ENCODE data around the gene OASL. TPM values are rescaled to one million over a fixed set of nuclear protein-coding genes. Genes with fewer than 3 reads are reported as not detected.

Gene OASL
- total RNA-seq, 1 experiment from 2014 or later: not detected

DNA sequence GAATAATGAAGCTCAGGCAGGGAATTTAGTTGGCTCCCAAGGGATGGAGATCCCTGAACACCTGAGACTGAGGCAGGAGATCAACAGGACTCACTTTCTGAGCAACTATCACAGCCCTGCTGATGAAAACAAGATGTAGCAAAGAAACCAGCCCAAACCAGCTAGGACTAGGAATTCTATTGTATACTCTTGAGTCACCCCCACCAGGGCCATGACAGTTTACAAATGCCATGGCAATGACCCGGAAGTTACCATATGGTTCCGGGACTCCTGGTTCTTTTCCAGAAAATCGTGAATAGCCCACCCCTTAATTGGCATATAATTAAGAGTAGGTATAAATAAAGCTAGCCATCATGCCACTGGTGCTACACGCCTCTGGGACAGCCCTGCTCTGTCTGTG lies 46.0 kb upstream of the OASL start:
- Histone ChIP-seq H2BK5ac (ENCODE audit: insufficient read length, low read length) (no peak overlapping the region), H4K20me1 (ENCODE audit: control insufficient read depth, insufficient read depth, insufficient read length) (no peaks in the 10 kb centered on the region), H3K23me2 (ENCODE audit: insufficient read length, low read depth, low read length, poor library complexity, severe bottlenecking) (no peaks in the 10 kb centered on the region), H3T11ph (ENCODE audit: low read length) (no peak overlapping the region), H3K4ac (ENCODE audit: low read depth, low read length) (no peak overlapping the region), H2BK15ac (ENCODE audit: low read depth, low read length) (no peak overlapping the region), H3K4me2 (ENCODE audit: insufficient read depth, insufficient read length, low read length) (no peak overlapping the region), H3K23ac (ENCODE audit: insufficient read length, low read depth, low read length) (no peak overlapping the region), H3K56ac (ENCODE audit: insufficient read length, low read depth, low read length) (no peak overlapping the region), H2BK12ac (ENCODE audit: insufficient read length, low read depth, low read length) (no peak overlapping the region), H3K79me2 (ENCODE audit: insufficient read depth, low read length) (no peaks in the 10 kb centered on the region), H2BK120ac (ENCODE audit: low read depth, low read length, poor library complexity, severe bottlenecking) (no peak overlapping the region), H3K79me1 (ENCODE audit: insufficient read depth, low read depth, low read length, poor library complexity, severe bottlenecking) (no peaks in the 10 kb centered on the region), H3K9ac (ENCODE audit: extremely low read depth, insufficient read length, low read length) (no peak overlapping the region), H3K4me1 (ENCODE audit: insufficient read depth, low read length) (no peaks in the 10 kb centered on the region), H3K27ac (ENCODE audit: insufficient read length, low read depth, low read length) (no peak overlapping the region), H2AK5ac (ENCODE audit: insufficient read length, low read length) (no peak overlapping the region), H4K91ac (ENCODE audit: insufficient read length, low read depth, low read length) (no peak overlapping the region), H4K8ac (replicated peaks; ENCODE audit: insufficient read length, low read depth, low read length) (no peak overlapping the region), H2AFZ (ENCODE audit: low read length) (no peak overlapping the region), H2BK20ac (ENCODE audit: low read depth, low read length, poor library complexity, severe bottlenecking) (no peak overlapping the region), H3K14ac (ENCODE audit: insufficient read depth, low read length) (no peak overlapping the region), H3K27me3 (ENCODE audit: insufficient read depth, low read length) (no peaks in the 10 kb centered on the region), H4K5ac (ENCODE audit: insufficient read length, low read depth, low read length) (no peak overlapping the region), H3K9me3 (ENCODE audit: control insufficient read depth, low read depth, low read length) (no peaks in the 10 kb centered on the region), H3K18ac (ENCODE audit: insufficient read length, low read depth, low read length) (no peak overlapping the region)
- DNase-seq: no peak
- Mint-ChIP-seq H3K27ac (no peak overlapping the region), H3K9me3 (no peaks in the 10 kb centered on the region), H3K27me3 (ENCODE audit: low read depth) (peaks cover 9% of the 10 kb centered on the region), H3K4me3 (no peak overlapping the region), H3K36me3 (ENCODE audit: insufficient read depth in 1 of 3, low read depth in 3 of 3) (no peaks in the 10 kb centered on the region), H3K4me1 (peaks cover 5 to 9% of the 10 kb centered on the region in 2 experiments; a peak in 3 of 4 replicates)
- no CpG with 5 or more reads among the region's 4 CpGs for WGBS (ENCODE audit: extremely low coverage, insufficient read length, low lambda C conversion rate)
- TF ChIP-seq, protein P1, sequence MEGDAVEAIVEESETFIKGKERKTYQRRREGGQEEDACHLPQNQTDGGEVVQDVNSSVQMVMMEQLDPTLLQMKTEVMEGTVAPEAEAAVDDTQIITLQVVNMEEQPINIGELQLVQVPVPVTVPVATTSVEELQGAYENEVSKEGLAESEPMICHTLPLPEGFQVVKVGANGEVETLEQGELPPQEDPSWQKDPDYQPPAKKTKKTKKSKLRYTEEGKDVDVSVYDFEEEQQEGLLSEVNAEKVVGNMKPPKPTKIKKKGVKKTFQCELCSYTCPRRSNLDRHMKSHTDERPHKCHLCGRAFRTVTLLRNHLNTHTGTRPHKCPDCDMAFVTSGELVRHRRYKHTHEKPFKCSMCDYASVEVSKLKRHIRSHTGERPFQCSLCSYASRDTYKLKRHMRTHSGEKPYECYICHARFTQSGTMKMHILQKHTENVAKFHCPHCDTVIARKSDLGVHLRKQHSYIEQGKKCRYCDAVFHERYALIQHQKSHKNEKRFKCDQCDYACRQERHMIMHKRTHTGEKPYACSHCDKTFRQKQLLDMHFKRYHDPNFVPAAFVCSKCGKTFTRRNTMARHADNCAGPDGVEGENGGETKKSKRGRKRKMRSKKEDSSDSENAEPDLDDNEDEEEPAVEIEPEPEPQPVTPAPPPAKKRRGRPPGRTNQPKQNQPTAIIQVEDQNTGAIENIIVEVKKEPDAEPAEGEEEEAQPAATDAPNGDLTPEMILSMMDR (conservative IDR thresholded peaks at IDR 0.05): no peak

All from H9 (cell line).